Left ventricle myocardium inferior (tissue), 1 donor: ENCODE measurements around the gene ANP32E. TPM values are rescaled to one million over a fixed set of nuclear protein-coding genes. Genes with fewer than 3 reads are reported as not detected.

Experiments used
- DNase-seq: peaks from one replicate; pipeline ENCODE4 v3.0.0-alpha.2; 2020
- H3K27ac ChIP-seq: fragments of 200-600 bp; replicated peaks from 2 replicates; pipeline ENCODE4 v1.8.0; 2021
- H3K27me3 ChIP-seq: fragments of 200-600 bp; 2 replicates; pipeline ENCODE4 v1.8.0; 2021; ENCODE audit warnings: low read depth
- H3K36me3 ChIP-seq: fragments of 200-600 bp; 2 replicates; pipeline ENCODE4 v1.8.0; 2021
- H3K4me1 ChIP-seq: fragments of 200-600 bp; 2 replicates; pipeline ENCODE4 v1.8.0; 2021
- H3K4me3 ChIP-seq: fragments of 200-600 bp; 2 replicates; pipeline ENCODE4 v1.8.0; 2021; ENCODE audit warnings: mild to moderate bottlenecking, moderate library complexity
- H3K9me3 ChIP-seq: fragments of 200-600 bp; replicated peaks from 2 replicates; pipeline ENCODE4 v1.8.0; 2021
- intact Hi-C: fragments of 100-400 bp; cut with micrococcal nuclease; formaldehyde crosslinking; loops from one replicate; pipeline ENCODE4 v1.11.0; 2022
- total RNA-seq: library from RNA; stranded (reverse); fragmentation: NEBNext Ultra II Directional; extraction: Animal tissue kit (Norgen Biotek cat#: 25700); gene quantifications from one replicate; pipeline ENCODE4 v1.2.1, GENCODE V29; 2021
- TF ChIP-seq, protein P1 (sequence below): fragments of 200-600 bp; IDR thresholded peaks from 2 replicates; pipeline ENCODE4 v1.8.0; 2021; ENCODE audit warnings: antibody characterized with exemption, mild to moderate bottlenecking, borderline replicate concordance
- donor health status: DM: no; HTN: yes; CAD: no; lungs with severe emphysema.

The ANP32E gene
- total RNA-seq, 1 donor from 2014 or later = 29.3 TPM

- peaks cover 41% of the 10 kb centered on the region for H3K4me1 ChIP-seq
- no peak for DNase-seq
- intact Hi-C loops = no loop called here
- peak overlapping the region; percentile 58 for H3K4me3 ChIP-seq
- no peaks in the 10 kb centered on the region for H3K9me3 ChIP-seq
- H3K27me3 ChIP-seq = no peaks in the 10 kb centered on the region
- peak overlapping the region; percentile 64 for H3K27ac ChIP-seq
- TF ChIP-seq, protein P1, sequence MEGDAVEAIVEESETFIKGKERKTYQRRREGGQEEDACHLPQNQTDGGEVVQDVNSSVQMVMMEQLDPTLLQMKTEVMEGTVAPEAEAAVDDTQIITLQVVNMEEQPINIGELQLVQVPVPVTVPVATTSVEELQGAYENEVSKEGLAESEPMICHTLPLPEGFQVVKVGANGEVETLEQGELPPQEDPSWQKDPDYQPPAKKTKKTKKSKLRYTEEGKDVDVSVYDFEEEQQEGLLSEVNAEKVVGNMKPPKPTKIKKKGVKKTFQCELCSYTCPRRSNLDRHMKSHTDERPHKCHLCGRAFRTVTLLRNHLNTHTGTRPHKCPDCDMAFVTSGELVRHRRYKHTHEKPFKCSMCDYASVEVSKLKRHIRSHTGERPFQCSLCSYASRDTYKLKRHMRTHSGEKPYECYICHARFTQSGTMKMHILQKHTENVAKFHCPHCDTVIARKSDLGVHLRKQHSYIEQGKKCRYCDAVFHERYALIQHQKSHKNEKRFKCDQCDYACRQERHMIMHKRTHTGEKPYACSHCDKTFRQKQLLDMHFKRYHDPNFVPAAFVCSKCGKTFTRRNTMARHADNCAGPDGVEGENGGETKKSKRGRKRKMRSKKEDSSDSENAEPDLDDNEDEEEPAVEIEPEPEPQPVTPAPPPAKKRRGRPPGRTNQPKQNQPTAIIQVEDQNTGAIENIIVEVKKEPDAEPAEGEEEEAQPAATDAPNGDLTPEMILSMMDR = no peak
- peaks cover 11% of the 10 kb centered on the region for H3K36me3 ChIP-seq
Measured at GRCh38 chr1:150259758-150260669, 24.1 kb upstream of the ANP32E start.

- Histone ChIP-seq H3K27me3 (no peaks in the 10 kb centered on the region), H3K4me3 (peak overlapping the region; percentile 58), H3K4me1 (peaks cover 41% of the 10 kb centered on the region), H3K9me3 (no peaks in the 10 kb centered on the region), H3K27ac (peak overlapping the region; percentile 64), H3K36me3 (peaks cover 3% of the 10 kb centered on the region)
- intact Hi-C loops = no loop called here
- TF ChIP-seq, protein P1 = no peak
- DNase-seq = no peak
Measured at GRCh38 chr1:150259217-150259616, 23.3 kb upstream of the ANP32E start.

GRCh38 chr1:150257624-150258585 is 22.0 kb upstream of the ANP32E start, which contains the start of gene CA14:
Gene CA14, plus strand, starts transcription at chr1:150257774. Its CDS starts 355 bp downstream, at chr1:150258129.
- TF ChIP-seq, protein P1 = no peak
- H3K9me3 ChIP-seq = no peaks in the 10 kb centered on the region
- H3K27ac ChIP-seq = peak within 1 kb of the TSS; percentile 69
- peak; percentile 36 for DNase-seq
- H3K36me3 ChIP-seq = no peaks in the 10 kb centered on the region
- H3K4me3 ChIP-seq = peak within 1 kb of the TSS; percentile 58
- intact Hi-C loops = no loop called here
- no peaks in the 10 kb centered on the region for H3K27me3 ChIP-seq
- H3K4me1 ChIP-seq = peaks cover 41% of the 10 kb centered on the region

DNA sequence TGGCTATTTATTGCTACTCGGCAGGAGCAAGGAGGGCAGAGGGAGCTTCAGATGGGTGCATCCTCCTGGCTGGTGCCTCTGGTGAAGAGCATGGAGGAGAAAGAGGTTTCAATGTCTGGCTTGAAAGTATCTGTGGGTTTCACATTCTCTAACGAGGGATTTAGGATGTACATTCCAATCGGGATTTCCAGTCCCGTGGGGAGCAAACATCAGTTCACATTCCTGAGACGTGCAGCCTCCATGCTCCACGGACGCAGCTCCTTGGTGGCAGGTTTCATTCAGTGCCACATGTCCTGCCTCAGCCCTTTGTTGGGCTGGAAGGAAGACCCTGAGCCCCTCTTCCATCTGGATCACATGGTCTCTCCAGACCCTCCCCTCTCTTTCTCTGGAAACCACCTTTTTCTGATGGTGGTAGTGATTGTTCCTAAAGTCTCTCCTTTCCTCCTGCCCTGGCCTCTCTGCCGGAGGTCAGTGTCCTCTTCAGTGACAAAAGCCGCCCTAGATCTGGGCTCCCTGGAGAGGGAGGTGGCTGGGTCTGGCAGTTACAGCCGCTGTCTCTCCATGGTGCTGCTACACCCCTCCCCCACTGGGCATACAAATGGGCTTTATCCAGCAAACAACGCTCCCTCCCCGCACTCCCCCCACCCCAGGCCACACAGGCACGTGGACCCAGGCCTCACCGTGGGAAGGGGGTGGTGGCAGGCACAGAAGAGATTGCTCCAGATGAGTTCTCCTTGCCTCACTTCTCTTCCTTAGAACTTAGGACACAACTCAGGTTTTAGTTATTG is 20.8 kb upstream of the ANP32E start:
- no peak for DNase-seq
- peak overlapping the region; percentile 56 for H3K4me3 ChIP-seq
- H3K27ac ChIP-seq = peak overlapping the region; percentile 69
- TF ChIP-seq, protein P1 = no peak
- H3K4me1 ChIP-seq = peaks cover 41% of the 10 kb centered on the region
- no peaks in the 10 kb centered on the region for H3K9me3 ChIP-seq
- no peaks in the 10 kb centered on the region for H3K36me3 ChIP-seq
- H3K27me3 ChIP-seq = no peaks in the 10 kb centered on the region
- intact Hi-C loops = no loop called here

DNA sequence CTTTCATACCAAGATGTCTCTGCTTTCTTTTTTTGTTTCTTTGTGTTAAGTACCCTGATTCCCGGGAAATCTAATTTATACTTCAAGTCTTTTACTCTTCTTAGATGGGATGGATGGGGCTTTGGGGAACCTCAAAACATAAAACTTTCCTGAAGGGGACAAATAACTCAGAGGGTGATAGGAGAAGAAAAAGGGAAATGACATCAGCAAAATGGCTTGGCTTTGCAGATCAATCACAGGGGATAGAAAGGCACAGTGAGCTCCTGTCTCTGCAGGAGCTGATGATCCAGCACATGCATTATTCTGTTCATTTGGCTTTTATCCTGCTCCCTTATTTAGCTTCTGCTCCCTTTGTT is 20.3 kb upstream of the ANP32E start:
- DNase-seq = no peak
- Histone ChIP-seq H3K36me3 (no peaks in the 10 kb centered on the region), H3K4me3 (peak overlapping the region; percentile 56), H3K9me3 (no peaks in the 10 kb centered on the region), H3K4me1 (peaks cover 41% of the 10 kb centered on the region), H3K27me3 (no peaks in the 10 kb centered on the region), H3K27ac (peak overlapping the region; percentile 69)
- TF ChIP-seq, protein P1 = no peak
- intact Hi-C loops = no loop called here
